Large intestine (tissue), 3 donors: ENCODE measurements around the gene COL12A1. TPM values are rescaled to one million over a fixed set of nuclear protein-coding genes. Genes with fewer than 3 reads are reported as not detected.
A peak's percentile ranks its signal among the peaks of the same experiment; 100 is the strongest.

Experiments
- DNase-seq, 2 donors: peaks; one replicate each; pipeline versions ENCODE4 v3.0.0 to v3.0.0-alpha.2; 2013
- H3K27ac ChIP-seq: one replicate; pipeline ENCODE4 v1.5.1; 2013; ENCODE audit warnings: low read length
- H3K27me3 ChIP-seq: 2 replicates; pipeline ENCODE4 v1.6.1; 2013; ENCODE audit warnings: low read length; ENCODE audit not compliant: control insufficient read depth, insufficient read depth
- H3K36me3 ChIP-seq: 2 replicates; pipeline ENCODE4 v1.6.1; 2013; ENCODE audit warnings: low read length; ENCODE audit not compliant: control insufficient read depth, insufficient read depth
- H3K4me1 ChIP-seq: one replicate; pipeline ENCODE4 v1.6.1; 2013; ENCODE audit warnings: low read length; ENCODE audit not compliant: control insufficient read depth, insufficient read depth
- H3K4me3 ChIP-seq: one replicate; pipeline ENCODE4 v1.5.1; 2013; ENCODE audit warnings: low read length
- H3K9me3 ChIP-seq: one replicate; pipeline ENCODE4 v1.6.1; 2013; ENCODE audit warnings: mild to moderate bottlenecking, low read depth, low read length, moderate library complexity; ENCODE audit not compliant: control insufficient read depth
- WGBS: methylation state at CpG from one replicate; pipeline ENCODE4 v1.1.5; 2013; ENCODE audit warnings: low lambda C conversion rate; ENCODE audit not compliant: insufficient coverage; 5-methylcytosine and 5-hydroxymethylcytosine counted together
- polyA plus RNA-seq: library from polyadenylated mRNA; unstranded; fragments of 120-200 nt; gene quantifications from one replicate; pipeline ENCODE4 v1.2.1, GENCODE V29; 2013

COL12A1 gene
- polyA plus RNA-seq, 1 donor: 90.9 TPM

GRCh38 chr6:75233092-75233615 lies 27.3 kb upstream of the COL12A1 start:
- no peaks in the 10 kb centered on the region for H3K27me3 ChIP-seq
- H3K4me1 ChIP-seq: no peaks in the 10 kb centered on the region
- H3K36me3 ChIP-seq: peaks cover 11% of the 10 kb centered on the region
- H3K4me3 ChIP-seq: no peak overlapping the region
- no CpG with 5 or more reads among the region's 4 CpGs for WGBS
- H3K27ac ChIP-seq: no peak overlapping the region
- no peak for DNase-seq
- no peaks in the 10 kb centered on the region for H3K9me3 ChIP-seq

DNA sequence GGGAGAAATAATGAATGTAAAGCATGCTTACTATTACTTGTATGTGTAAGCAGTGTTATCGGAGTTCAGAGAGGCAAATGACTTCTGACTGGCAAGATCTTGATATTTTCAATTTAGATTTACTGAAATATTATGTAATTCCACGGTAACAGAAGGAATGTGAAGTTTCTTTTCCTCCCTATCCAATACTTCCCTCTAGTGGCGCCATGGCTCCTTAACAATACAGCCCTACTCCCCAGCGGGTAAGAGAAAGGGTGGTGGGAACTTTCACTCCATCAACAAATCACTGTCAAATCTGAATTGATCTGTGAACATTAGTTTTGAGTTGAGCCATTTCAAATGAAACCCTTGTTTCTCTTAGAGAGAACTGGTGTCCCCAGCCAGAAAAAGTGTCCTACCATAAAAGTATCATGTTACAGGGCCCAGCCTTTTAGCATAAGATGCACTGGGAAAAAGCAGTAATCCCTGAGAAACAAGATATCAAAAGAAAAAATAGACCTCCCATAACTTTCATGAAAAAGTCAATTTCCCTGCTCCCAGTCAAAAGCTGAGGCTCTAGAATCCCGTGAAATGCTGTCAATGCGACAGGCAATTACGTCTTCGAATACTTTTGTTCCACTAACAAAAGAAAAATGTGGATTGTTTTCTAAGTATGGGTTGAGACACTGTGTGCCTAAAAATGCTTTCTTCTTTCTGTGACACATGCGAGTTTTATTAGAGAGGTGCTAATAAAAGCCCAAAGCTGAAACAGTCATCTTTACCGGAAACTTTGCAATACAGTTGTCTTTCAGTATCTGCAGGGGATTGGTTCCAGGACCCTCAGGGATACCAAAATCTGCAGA lies 24.9 kb upstream of the COL12A1 start:
- H3K4me3 ChIP-seq: no peak overlapping the region
- DNase-seq: peak in 1 of 2 donors; percentile 55
- WGBS: 68% methylated on average over 5 of the region's 10 CpGs

DNA sequence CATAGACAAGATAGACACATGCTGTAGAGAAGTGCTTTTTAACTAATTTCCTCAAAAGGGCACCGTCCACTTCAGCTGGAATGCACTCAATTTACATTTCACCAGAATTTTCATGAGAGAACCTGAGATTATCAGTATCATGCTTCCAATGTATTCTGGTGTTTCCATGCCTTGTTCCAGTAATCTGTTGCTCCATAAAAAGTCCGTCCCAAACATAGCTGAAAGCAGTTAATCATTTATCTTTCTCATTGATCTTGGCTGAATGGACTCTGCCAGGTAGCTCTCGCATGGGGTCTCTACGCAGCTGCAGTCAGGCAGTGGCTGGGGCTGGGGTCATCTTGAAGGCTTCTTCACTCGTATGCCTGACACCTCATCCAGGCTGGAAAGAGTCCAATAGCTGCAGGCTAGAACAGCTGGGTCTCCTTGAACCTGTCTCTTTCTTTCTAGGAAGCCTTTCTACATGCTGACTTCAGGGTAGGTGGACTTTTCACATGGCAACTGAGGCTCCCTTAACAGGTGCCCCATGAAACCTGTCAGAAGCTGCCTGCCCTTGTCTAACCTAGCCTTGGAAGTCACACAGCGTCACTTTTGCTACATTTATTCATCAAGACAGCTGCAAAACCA lies 18.6 kb upstream of the COL12A1 start:
- WGBS: no CpG with 5 or more reads among the region's 6 CpGs
- Histone ChIP-seq H3K9me3 (no peaks in the 10 kb centered on the region), H3K36me3 (no peaks in the 10 kb centered on the region), H3K4me1 (no peaks in the 10 kb centered on the region), H3K27ac (no peak overlapping the region), H3K27me3 (no peaks in the 10 kb centered on the region), H3K4me3 (no peak overlapping the region)
- DNase-seq: no peak

More for the DNA sequence above, 24.9 kb upstream of the COL12A1 start:
- H3K9me3 ChIP-seq: no peaks in the 10 kb centered on the region
- H3K27me3 ChIP-seq: no peaks in the 10 kb centered on the region
- no peak overlapping the region for H3K27ac ChIP-seq
- H3K4me1 ChIP-seq: no peaks in the 10 kb centered on the region
- no peaks in the 10 kb centered on the region for H3K36me3 ChIP-seq

DNA sequence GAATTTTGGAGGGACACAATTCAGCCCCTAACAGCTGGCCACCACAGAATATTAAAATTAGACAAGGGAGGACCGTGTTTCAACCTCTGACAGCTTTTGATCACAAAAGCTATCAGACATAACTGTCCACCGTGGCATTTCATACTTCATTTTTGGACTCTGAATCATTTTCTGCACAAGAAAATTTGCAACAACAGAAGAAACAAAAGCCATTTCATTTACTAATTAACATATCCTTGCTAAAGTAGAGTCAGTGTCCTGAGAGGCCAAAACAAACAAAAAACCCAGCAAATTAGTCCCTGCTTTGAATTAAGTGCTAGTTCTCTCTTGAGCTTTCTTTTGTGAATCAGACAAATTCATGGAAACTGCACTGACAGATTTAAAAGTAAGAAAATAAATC lies 17.6 kb upstream of the COL12A1 start:
- no peaks in the 10 kb centered on the region for H3K9me3 ChIP-seq
- no peaks in the 10 kb centered on the region for H3K4me1 ChIP-seq
- no peak overlapping the region for H3K4me3 ChIP-seq
- H3K27ac ChIP-seq: no peak overlapping the region
- no peaks in the 10 kb centered on the region for H3K27me3 ChIP-seq
- H3K36me3 ChIP-seq: no peaks in the 10 kb centered on the region
- no peak for DNase-seq
- no CpG with 5 or more reads among the region's 2 CpGs for WGBS

GRCh38 chr6:75222261-75222660 lies 16.4 kb upstream of the COL12A1 start:
- peaks cover 2% of the 10 kb centered on the region for H3K27me3 ChIP-seq
- H3K27ac ChIP-seq: no peak overlapping the region
- no peak overlapping the region for H3K4me3 ChIP-seq
- no peaks in the 10 kb centered on the region for H3K4me1 ChIP-seq
- no peaks in the 10 kb centered on the region for H3K36me3 ChIP-seq
- no peaks in the 10 kb centered on the region for H3K9me3 ChIP-seq
- DNase-seq: no peak

DNA sequence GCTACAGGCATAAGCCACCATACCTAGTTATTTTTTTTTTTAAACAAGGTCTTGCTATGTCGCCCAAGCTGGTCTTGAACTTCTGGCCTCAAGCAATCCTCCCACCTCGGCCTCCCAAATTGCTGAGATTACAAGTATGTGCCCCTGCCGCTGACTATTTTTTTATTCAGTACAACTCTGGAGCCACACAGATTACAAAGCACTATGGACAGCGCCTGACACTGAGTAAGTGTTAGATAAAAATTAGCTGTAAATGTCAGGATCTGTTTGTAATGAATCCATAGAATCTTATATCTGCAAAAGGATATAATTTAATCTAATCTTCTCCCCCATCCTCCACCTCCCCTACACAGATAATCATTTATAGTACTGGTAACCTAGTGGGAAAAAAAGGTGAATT lies 15.3 kb upstream of the COL12A1 start:
- WGBS: no CpG with 5 or more reads among the region's 4 CpGs
- H3K4me1 ChIP-seq: no peaks in the 10 kb centered on the region

DNA sequence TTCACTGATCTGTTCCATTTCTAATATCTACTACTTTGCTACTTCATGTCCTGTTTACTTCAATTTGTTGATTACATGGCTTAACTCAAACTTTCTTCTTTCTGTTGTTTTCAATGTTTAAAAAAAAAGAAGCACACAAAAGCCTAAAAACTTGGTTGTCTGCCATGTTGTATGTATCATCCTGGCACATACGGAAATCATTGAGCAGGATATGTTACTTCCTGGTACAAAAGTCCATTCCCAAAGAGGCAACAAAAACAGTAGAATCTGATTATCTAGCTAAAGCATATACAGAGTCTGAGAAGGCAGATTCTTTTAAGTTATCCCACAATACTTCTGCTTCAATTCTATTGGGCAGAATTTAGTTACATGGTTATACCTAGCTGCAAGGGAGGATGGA lies 14.5 kb upstream of the COL12A1 start:
- Histone ChIP-seq H3K9me3 (no peaks in the 10 kb centered on the region), H3K27ac (no peak overlapping the region), H3K36me3 (no peaks in the 10 kb centered on the region), H3K4me3 (no peak overlapping the region), H3K4me1 (no peaks in the 10 kb centered on the region), H3K27me3 (peaks cover 5% of the 10 kb centered on the region)
- no CpG with 5 or more reads among the region's 1 CpG for whole genome bisulfite sequencing
- DNase-seq: peak in 1 of 2 donors; percentile 23

More for the DNA sequence above, 15.3 kb upstream of the COL12A1 start:
- Histone ChIP-seq H3K9me3 (no peaks in the 10 kb centered on the region), H3K27me3 (peaks cover 5% of the 10 kb centered on the region), H3K27ac (no peak overlapping the region), H3K4me3 (no peak overlapping the region), H3K36me3 (no peaks in the 10 kb centered on the region)
- no peak for DNase-seq

GRCh38 chr6:75219263-75219662 lies 13.4 kb upstream of the COL12A1 start:
- WGBS: 80% methylated on average over 2 of the region's 3 CpGs
- Histone ChIP-seq H3K4me3 (no peak overlapping the region), H3K27ac (no peak overlapping the region), H3K27me3 (peaks cover 5% of the 10 kb centered on the region), H3K4me1 (no peaks in the 10 kb centered on the region), H3K36me3 (no peaks in the 10 kb centered on the region), H3K9me3 (no peaks in the 10 kb centered on the region)
- DNase-seq: no peak

GRCh38 chr6:75217193-75217592 lies 11.3 kb upstream of the COL12A1 start:
- peak in 1 of 2 donors; percentile 24 for DNase-seq
- 67% methylated on average over 3 of the region's 4 CpGs for WGBS
- H3K27ac ChIP-seq: no peak overlapping the region

DNA sequence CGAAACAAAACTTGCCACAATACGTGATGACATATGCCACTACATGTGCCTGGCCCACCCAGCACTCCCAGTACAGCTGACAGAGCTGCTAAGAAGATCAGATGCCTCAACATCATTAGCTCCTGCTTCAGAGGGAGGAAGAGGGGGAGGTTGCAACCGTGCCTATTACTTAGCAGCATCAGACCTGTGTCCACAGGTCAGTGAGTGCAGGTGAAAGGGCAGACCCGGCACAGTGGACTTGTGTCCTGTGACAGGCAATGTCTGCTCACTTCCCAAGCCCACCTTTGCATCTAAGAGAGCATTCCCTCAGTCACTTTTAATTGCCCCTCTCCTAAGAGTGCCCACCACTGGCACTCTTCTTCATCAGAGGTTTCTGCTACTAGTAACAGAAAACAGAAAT lies 9.4 kb upstream of the COL12A1 start:
- no CpG with 5 or more reads among the region's 4 CpGs for WGBS
- no peak overlapping the region for H3K4me3 ChIP-seq

More at GRCh38 chr6:75217193-75217592, 11.3 kb upstream of the COL12A1 start:
- Histone ChIP-seq H3K36me3 (no peaks in the 10 kb centered on the region), H3K4me1 (peaks cover 4% of the 10 kb centered on the region), H3K4me3 (no peak overlapping the region), H3K9me3 (no peaks in the 10 kb centered on the region), H3K27me3 (peaks cover 5% of the 10 kb centered on the region)

More for the DNA sequence above, 9.4 kb upstream of the COL12A1 start:
- Histone ChIP-seq H3K27ac (no peak overlapping the region), H3K9me3 (no peaks in the 10 kb centered on the region), H3K27me3 (peaks cover 5% of the 10 kb centered on the region), H3K36me3 (no peaks in the 10 kb centered on the region), H3K4me1 (peaks cover 12% of the 10 kb centered on the region)
- DNase-seq: no peak
